Activated naive CD4-positive, alpha-beta T cell treated with anti-CD3 and anti-CD28 coated beads, Interleukin-2, amount 50 U/mL, for 72 hours (primary cell): Measurements from ENCODE around the gene TPSB2. TPM values are rescaled to one million over a fixed set of nuclear protein-coding genes. Genes with fewer than 3 reads are reported as not detected.
"Not testable (repeated sequence)": the region's sequence is repeated elsewhere in the genome, so short reads cannot be mapped to it uniquely, and the experiment has no call there.

Source experiments
- ATAC-seq, 2 donors: fragments of 150-1000 bp; cut with Tn5 transposase; 2 replicates each; pipeline ENCODE4 v1.10.0; 2021; ENCODE audit warnings: mild to moderate bottlenecking in 2 of 2, moderate library complexity in 2 of 2
- DNase-seq, 2 donors: peaks; one replicate each; pipeline ENCODE4 v3.0.0; 2021 to 2022; ENCODE audit warnings: low spot score in 2 of 2
- H3K27ac Mint-ChIP-seq, 2 donors: one replicate each; pipeline ENCODE4 v1.8.0; 2022; ENCODE audit warnings: mild to moderate bottlenecking in 2 of 2, mixed read lengths in 2 of 2
- H3K36me3 Mint-ChIP-seq, 2 donors: one replicate each; pipeline ENCODE4 v1.8.0; 2022; ENCODE audit warnings: mixed read lengths in 2 of 2
- H3K9me3 Mint-ChIP-seq, 2 donors: one replicate each; pipeline ENCODE4 v1.8.0; 2022; ENCODE audit warnings: mixed read lengths in 2 of 2
- total RNA-seq, 2 donors: library from RNA; stranded (reverse); gene quantifications; one replicate each; pipeline ENCODE4 v1.2.3, GENCODE V29; 2022

The TPSB2 gene
- total RNA-seq, 2 donors from 2014 or later, result 1.3 TPM; not detected in 1

DNA sequence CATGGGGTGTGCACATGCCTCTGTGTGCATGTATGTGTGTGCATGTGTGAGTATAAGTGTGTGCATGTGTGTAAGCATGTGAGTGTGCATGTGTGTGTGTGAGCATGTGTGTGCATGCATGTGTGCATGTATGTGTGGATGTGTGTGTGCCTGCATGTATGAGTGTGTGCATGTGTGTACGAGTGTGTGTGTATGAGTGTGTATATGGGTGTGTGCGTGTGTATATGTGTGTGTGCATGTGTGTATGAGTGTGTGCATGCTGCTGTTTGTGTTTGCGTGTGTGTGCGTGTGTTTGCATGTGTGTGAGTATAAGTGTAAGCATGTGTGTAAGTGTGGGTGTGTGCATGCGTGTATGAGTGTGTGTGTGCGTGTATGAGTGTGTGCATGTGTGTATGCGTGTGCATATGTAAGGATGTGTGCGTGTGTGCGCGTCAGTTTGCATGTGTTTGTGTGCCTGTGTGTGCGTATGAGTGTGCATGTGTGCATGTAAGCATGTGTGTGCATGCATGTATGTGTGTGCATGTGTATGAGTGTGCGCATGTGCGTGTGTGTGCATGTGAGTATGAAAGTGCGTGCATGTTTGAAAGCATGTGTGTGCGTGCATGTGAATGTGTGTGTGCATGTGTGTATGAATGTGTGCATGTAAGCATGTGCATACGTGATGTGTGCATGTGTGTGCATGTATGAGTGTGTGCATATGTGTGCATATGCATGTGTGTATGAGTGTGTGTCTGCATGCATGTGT is 34.5 kb upstream of the TPSB2 start:
- Mint-ChIP-seq H3K9me3 (peaks cover 6 to 10% of the 10 kb centered on the region in 2 donors), H3K36me3 (no peaks in the 10 kb centered on the region), H3K27ac (no peak overlapping the region)
- no peak for ATAC-seq
- DNase-seq, result no peak

GRCh38 chr16:1263591-1264344 is 33.8 kb upstream of the TPSB2 start:
- DNase-seq, result no peak
- Mint-ChIP-seq H3K9me3 (peaks cover 6 to 10% of the 10 kb centered on the region in 2 donors), H3K36me3 (no peaks in the 10 kb centered on the region), H3K27ac (no peak overlapping the region)
- no peak for ATAC-seq

DNA sequence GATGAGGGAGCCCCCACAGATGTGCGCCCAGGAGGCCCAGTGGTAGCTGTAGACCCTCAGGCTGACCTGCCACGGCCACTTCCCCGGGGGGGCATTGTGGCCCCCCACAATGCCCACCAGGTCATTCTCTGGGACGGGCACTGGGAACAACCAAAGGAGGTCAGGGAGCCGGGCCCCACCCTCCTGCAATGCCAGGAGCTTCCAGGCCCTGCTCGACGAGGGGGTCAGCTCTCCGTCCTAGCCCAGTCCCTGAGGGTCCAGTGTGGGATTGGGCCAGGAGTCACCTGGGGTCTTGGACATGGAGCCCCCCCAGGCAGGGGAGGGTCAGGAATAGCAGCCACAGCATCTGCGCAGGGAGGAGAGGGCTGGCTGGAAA is 32.9 kb upstream of the TPSB2 start:
- ATAC-seq, result no peak
- DNase-seq, result no peak
- H3K27ac Mint-ChIP-seq, result no peak overlapping the region
- H3K36me3 Mint-ChIP-seq, result no peaks in the 10 kb centered on the region
- H3K9me3 Mint-ChIP-seq, result peaks cover 6 to 10% of the 10 kb centered on the region in 2 donors

GRCh38 chr16:1262210-1262845 is 32.3 kb upstream of the TPSB2 start:
- ATAC-seq (no peak), DNase-seq (no peak)
- H3K36me3 Mint-ChIP-seq, result no peaks in the 10 kb centered on the region
- no peak overlapping the region for H3K27ac Mint-ChIP-seq
- peaks cover 6 to 10% of the 10 kb centered on the region in 2 donors for H3K9me3 Mint-ChIP-seq

DNA sequence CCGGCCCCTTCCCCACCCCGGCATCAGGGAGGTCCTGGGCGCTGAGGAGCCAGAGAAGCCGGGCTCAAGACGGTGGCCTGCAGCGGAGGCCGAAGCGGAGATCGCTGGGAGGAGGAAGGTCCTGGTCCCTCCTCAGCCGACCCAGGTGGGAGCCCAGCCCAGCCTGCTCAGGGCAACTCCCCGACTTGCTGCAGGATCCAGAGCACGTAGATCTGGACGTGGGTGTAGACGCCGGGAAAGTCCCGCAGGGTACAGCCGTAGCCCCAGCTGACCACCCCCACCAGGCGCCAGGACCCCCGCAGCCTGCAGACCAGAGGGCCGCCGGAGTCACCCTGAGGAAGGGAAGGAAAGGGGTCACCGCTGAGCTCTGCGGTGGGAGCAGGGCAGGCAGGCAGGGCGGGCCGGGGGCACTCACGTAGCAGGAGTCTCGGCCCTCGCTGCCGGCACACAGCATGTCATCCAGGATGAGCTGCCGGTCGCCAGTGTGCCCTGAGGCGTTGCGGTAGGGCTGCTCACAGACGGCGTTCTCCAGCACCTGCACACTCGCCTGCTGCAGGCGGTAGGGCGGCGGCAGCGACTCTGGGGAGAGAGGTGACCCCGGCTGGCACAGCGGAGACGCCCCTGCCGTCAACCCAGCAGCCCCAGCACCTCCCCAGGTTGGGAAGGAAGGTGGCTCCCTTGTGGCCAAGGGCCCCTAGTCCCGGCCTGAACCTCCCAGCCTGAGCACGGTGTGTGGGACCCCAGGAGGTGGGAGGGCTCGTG is 31.3 kb upstream of the TPSB2 start:
- peaks cover 6 to 10% of the 10 kb centered on the region in 2 donors for H3K9me3 Mint-ChIP-seq
- H3K27ac Mint-ChIP-seq, result no peak overlapping the region
- no peaks in the 10 kb centered on the region for H3K36me3 Mint-ChIP-seq
- ATAC-seq (peak in 1 of 2 donors; percentile 72), DNase-seq (peak in 1 of 2 donors; percentile 25)

DNA sequence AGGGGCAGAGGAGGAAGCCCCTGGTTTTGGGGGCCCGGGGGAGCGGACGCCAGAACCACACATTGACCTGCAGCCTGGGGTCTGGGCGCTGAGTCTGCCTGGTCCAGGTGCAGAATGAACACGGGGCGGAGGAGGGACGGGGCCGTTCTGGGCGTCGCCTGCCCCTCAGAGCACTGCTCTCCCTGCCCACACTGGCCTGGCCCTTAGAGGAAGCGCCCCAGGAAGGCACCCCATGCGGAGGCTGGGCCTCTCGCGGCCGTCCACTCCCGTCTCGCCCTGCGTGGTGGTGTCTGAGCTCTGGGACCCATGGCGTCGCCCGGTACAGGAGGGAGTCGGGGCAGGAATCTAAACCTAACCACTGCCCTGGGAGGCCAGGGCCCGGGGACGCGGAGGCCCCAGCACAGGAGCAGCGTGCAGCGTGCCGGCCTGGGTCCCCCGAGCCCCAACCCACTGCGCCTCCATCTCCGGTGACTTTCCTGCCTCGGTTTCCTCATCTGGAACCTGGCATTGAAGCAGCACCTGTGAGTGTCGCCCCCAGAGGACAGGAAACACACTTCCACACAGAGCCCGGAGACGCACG is 30.2 kb upstream of the TPSB2 start:
- Mint-ChIP-seq H3K27ac (no peak overlapping the region), H3K9me3 (peaks cover 6 to 10% of the 10 kb centered on the region in 2 donors)
- no peak for DNase-seq

GRCh38 chr16:1259760-1260068 is 29.7 kb upstream of the TPSB2 start:
- Mint-ChIP-seq H3K36me3 (no peaks in the 10 kb centered on the region), H3K9me3 (peaks cover 6% of the 10 kb centered on the region in 2 donors), H3K27ac (no peak overlapping the region)
- no peak for ATAC-seq
- DNase-seq, result no peak

More for the DNA sequence above, 30.2 kb upstream of the TPSB2 start:
- no peak for ATAC-seq
- no peaks in the 10 kb centered on the region for H3K36me3 Mint-ChIP-seq

DNA sequence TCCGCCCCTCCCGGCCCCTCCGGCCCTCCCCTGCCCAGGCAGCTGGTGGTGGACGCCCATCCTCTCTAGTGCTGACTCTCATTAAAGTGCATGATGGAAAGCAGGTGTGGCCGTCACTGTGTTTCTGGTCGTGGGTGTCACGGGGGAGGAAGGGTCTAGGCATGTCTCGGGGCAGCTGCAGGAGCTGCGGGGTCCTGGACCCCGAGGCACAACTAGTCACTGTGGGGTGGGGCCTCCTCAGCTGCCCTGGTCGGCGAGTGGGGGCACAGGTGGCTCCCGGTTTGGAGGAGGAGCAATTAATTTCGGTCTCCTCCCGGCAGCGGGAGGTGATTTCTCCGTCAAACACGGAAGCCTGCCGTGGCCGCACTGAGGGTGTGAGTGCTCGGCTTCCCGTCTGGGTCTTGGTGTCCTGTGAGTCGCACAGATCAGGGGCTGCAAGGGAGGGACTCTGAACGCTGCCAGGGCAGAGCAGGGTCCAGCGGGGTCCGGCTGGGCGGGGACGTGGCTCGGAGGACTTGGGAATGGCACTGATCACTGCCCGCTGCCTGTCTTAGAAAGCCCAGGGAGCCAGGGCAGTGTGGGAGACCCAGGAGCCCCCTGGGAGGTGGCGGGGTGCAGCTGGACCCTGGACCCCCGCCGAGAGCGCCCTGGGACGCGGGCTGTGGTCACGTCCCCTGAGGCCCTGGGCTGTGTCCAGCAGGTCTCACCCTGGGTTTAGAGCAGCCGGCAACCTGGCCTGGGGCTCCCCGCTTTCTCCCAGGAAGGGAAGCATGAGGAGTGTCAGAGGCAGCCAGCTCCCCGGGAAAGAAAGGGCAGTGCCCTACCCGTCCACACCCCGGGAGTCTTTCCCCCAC is 29.1 kb upstream of the TPSB2 start:
- DNase-seq (no peak), ATAC-seq (no peak)
- H3K36me3 Mint-ChIP-seq, result no peaks in the 10 kb centered on the region
- H3K9me3 Mint-ChIP-seq, result peaks cover under 1% of the 10 kb centered on the region in 2 donors
- H3K27ac Mint-ChIP-seq, result no peak overlapping the region

- DNase-seq, result no peak
- H3K36me3 Mint-ChIP-seq, result no peaks in the 10 kb centered on the region
- no peak for ATAC-seq
- H3K9me3 Mint-ChIP-seq, result no peaks in the 10 kb centered on the region
- no peak overlapping the region for H3K27ac Mint-ChIP-seq
Measured at GRCh38 chr16:1258225-1258600, 28.2 kb upstream of the TPSB2 start.

DNA sequence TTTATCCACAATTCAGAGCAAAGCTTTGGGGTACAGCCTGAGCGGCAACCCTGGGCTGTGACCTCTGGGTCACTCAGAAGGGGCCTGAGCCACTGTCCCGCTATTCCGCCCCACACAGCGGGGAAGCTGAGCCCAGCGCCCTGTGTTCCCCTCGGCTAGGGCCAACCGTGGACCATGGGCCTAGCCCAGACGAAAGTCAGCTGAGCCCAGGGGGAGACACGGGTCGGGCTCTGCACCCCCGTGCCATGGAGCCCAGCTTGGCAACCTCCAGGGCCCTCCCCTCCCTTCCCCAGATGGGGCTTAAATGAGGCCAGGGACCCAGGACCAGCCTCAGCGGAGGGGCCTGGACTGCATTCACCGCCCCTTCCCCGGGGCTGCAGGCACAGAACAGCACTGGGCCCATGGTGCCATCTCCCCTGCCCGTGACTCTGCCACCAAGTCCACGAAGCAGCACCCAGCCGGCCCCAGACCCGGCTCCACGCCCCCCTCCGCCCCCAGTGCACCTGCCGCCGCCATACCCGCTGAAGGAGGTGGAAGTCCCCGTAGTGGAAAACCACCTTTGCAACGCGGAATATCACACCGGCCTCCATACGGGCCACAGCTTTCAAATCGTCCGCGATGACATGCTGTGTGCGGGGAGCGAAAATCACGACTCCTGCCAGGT is 27.7 kb upstream of the TPSB2 start:
- no peaks in the 10 kb centered on the region for H3K36me3 Mint-ChIP-seq
- no peak overlapping the region for H3K27ac Mint-ChIP-seq
- DNase-seq, result no peak
- H3K9me3 Mint-ChIP-seq, result no peaks in the 10 kb centered on the region
- no peak for ATAC-seq

- Mint-ChIP-seq H3K27ac (no peak overlapping the region), H3K9me3 (no peaks in the 10 kb centered on the region), H3K36me3 (no peaks in the 10 kb centered on the region)
- DNase-seq (no peak), ATAC-seq (no peak)
Measured at GRCh38 chr16:1256874-1257322, 26.9 kb upstream of the TPSB2 start.

GRCh38 chr16:1256296-1256873 is 26.4 kb upstream of the TPSB2 start:
- H3K9me3 Mint-ChIP-seq, H3K36me3 Mint-ChIP-seq, DNase-seq, ATAC-seq, H3K27ac Mint-ChIP-seq: not testable (repeated sequence)

DNA sequence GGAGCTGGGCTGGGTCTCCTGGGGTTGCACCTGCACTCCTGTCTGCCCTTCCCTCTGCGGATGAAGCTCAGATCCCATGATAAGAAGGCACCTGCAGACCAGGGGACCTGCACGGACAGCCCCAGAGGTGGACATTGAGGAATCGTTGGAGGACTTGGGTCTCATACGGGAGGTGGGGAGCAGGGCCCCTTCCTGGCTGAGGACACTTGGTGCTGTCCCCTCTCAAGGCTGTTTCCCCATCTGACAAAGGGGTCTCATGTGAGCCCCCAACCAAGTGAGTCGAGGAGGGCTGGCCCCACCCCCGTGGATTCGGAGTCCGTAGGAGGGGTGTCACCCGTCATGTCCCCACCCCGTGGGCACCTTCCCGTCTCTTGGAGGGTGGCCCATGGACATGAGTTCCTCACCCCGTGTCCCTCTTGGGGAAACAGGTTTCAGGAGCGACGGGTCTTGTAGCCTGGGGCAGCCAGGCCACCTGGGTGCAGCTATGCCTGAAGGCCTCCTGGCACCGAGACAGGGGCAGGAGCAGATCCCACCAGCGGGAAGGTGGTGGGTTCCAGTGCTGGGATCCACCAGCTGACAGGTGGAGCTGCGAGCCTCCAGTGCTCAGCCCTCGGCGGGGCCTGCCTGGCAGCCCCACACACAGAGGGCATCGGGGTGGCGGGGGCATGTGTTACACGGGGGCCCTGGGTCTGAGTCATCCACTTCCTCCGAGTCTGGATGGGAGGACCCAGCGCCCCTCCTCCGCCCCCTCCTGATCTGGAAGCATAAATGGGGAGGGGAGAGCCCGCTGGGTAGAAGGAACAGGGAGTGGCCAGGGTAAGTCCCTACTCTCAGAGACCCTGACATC is 25.5 kb upstream of the TPSB2 start, which contains the start of gene TPSD1:
Gene TPSD1, plus strand, starts transcription at position 794 of the 847 bp plus-strand sequence. CDS start 212 bp downstream, outside the sequence.
- DNase-seq, ATAC-seq, H3K27ac Mint-ChIP-seq, H3K36me3 Mint-ChIP-seq, H3K9me3 Mint-ChIP-seq: not testable (repeated sequence)

GRCh38 chr16:1254821-1255220 is 24.8 kb upstream of the TPSB2 start:
- H3K9me3 Mint-ChIP-seq, DNase-seq, H3K36me3 Mint-ChIP-seq, H3K27ac Mint-ChIP-seq, ATAC-seq: not testable (repeated sequence)
